Endothelial cell (in vitro differentiated cells): ENCODE data around the gene ZNF365. TPM values are rescaled to one million over a fixed set of nuclear protein-coding genes. Genes with fewer than 3 reads are reported as not detected.
"Not testable (repeated sequence)": the region's sequence is repeated elsewhere in the genome, so short reads cannot be mapped to it uniquely, and the experiment has no call there.

ENCODE experiments used
- DNase-seq: peaks from one replicate; pipeline ENCODE4 v3.0.0; 2021; ENCODE audit warnings: low spot score
- H3K27ac Mint-ChIP-seq: one replicate; pipeline ENCODE4 v1.8.0; 2021; ENCODE audit warnings: mixed read lengths, inconsistent platforms; ENCODE audit not compliant: unreplicated experiment
- H3K27me3 Mint-ChIP-seq: one replicate; pipeline ENCODE4 v1.8.0; 2021; ENCODE audit warnings: mild to moderate bottlenecking, moderate library complexity, mixed read lengths, inconsistent platforms; ENCODE audit not compliant: unreplicated experiment
- H3K36me3 Mint-ChIP-seq: one replicate; pipeline ENCODE4 v1.8.0; 2021; ENCODE audit warnings: mild to moderate bottlenecking, low read depth, mixed read lengths, inconsistent platforms; ENCODE audit not compliant: unreplicated experiment
- H3K4me1 Mint-ChIP-seq: one replicate; pipeline ENCODE4 v1.8.0; 2021; ENCODE audit warnings: mild to moderate bottlenecking, mixed read lengths, inconsistent platforms; ENCODE audit not compliant: unreplicated experiment
- H3K4me3 Mint-ChIP-seq: one replicate; pipeline ENCODE4 v1.8.0; 2021; ENCODE audit warnings: mild to moderate bottlenecking, mixed read lengths, inconsistent platforms; ENCODE audit not compliant: unreplicated experiment
- H3K9me3 Mint-ChIP-seq: one replicate; pipeline ENCODE4 v1.8.0; 2021; ENCODE audit warnings: mixed read lengths, inconsistent platforms; ENCODE audit not compliant: unreplicated experiment
- CTCF ChIP-seq: fragments of 200-600 bp; sonication (generic); IDR thresholded peaks from one replicate; pipeline ENCODE4 v1.5.0; 2021; ENCODE audit warnings: antibody characterized with exemption; ENCODE audit not compliant: unreplicated experiment
- total RNA-seq: library from RNA; stranded (reverse); fragmentation: NEBNext Ultra II Directional; extraction: Animal tissue kit (Norgen Biotek cat#: 25700); gene quantifications from one replicate; pipeline ENCODE4 v1.2.1, GENCODE V29; 2021; ENCODE audit not compliant: unreplicated experiment

The ZNF365 gene
- total RNA-seq, 1 donor from 2014 or later = not detected

DNA sequence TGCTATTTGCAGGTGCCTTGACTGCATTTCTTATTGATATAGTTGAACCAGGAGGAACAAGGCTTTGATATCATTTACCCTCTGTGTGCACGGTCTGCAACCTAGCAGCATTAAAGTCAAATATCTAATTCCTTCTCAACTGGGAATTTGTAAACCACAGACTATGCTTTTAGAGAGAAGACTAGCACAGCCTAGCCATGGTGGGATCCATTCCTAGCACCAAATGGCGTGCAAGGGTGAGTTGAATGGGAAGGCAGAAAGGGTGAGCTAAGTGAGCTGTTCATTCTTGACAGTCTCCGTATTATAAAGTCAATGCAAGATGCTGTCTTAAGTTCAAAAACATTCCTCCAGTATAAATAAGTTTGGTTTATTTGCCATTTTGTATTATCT is 2.9 kb downstream of the ZNF365 start:
- DNase-seq = no peak
- peaks cover 3% of the 10 kb centered on the region for H3K27me3 Mint-ChIP-seq
- peaks cover 5% of the 10 kb centered on the region for H3K4me1 Mint-ChIP-seq
- H3K27ac Mint-ChIP-seq = no peak overlapping the region
- H3K36me3 Mint-ChIP-seq = no peaks in the 10 kb centered on the region
- no peak for TF ChIP-seq CTCF
- no peak overlapping the region for H3K4me3 Mint-ChIP-seq
- H3K9me3 Mint-ChIP-seq = no peaks in the 10 kb centered on the region

DNA sequence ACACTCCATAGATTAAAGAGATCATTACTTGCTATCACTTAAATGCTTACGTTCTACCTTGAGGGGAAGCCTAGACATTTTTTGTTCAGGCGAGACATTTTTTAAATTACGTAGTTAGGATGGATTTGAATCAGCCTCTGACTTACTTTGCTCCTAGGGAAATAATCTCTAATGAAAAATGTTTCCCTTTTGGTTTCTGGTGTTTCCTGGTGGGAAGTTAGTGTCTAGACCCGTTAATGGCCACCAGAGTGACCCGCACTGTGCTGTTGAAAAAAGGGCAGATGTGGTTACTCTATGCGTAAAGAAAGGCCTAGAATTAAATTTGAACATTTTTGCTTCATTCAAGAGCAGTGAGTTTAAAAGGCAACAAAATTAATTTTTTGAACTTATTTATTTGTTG is 3.8 kb downstream of the ZNF365 start:
- TF ChIP-seq CTCF = no peak
- no peak for DNase-seq
- Mint-ChIP-seq H3K27me3 (peaks cover 3% of the 10 kb centered on the region), H3K4me1 (peaks cover 5% of the 10 kb centered on the region), H3K27ac (no peak overlapping the region), H3K36me3 (no peaks in the 10 kb centered on the region), H3K4me3 (no peak overlapping the region), H3K9me3 (no peaks in the 10 kb centered on the region)

DNA sequence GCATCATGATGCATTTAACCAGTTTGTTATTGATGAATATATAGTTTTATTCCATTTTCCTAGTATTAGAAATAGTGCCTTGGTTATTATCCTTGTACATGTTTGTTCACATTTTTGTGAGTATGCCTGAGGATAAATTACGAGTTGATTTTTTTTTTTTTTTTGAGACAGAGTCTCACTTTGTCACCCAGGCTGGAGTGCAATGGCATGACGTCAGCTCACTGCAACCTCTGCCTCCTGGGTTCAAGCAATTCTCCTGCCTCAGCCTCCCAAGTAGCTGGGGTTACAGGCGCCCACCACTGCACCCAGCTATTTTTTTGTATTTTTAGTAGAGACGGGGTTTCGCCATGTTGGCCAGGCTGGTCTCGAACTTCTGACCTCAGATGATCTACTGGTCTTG is 4.7 kb downstream of the ZNF365 start:
- not testable (repeated sequence) for H3K9me3 Mint-ChIP-seq, H3K27ac Mint-ChIP-seq, H3K4me3 Mint-ChIP-seq, DNase-seq, H3K4me1 Mint-ChIP-seq, H3K36me3 Mint-ChIP-seq, H3K27me3 Mint-ChIP-seq

- H3K4me1 Mint-ChIP-seq = peaks cover 5% of the 10 kb centered on the region
- no peak for TF ChIP-seq CTCF
- no peaks in the 10 kb centered on the region for H3K36me3 Mint-ChIP-seq
- no peak overlapping the region for H3K27ac Mint-ChIP-seq
- DNase-seq = no peak
- no peaks in the 10 kb centered on the region for H3K9me3 Mint-ChIP-seq
- H3K27me3 Mint-ChIP-seq = peaks cover 3% of the 10 kb centered on the region
- no peak overlapping the region for H3K4me3 Mint-ChIP-seq
These were observed 5.2 kb downstream of the ZNF365 start for GRCh38 chr10:62379394-62379793.

GRCh38 chr10:62380016-62380415 is 5.8 kb downstream of the ZNF365 start:
- Mint-ChIP-seq H3K9me3 (no peaks in the 10 kb centered on the region), H3K27ac (no peak overlapping the region), H3K36me3 (no peaks in the 10 kb centered on the region), H3K27me3 (peaks cover 3% of the 10 kb centered on the region), H3K4me1 (peaks cover 1% of the 10 kb centered on the region), H3K4me3 (no peak overlapping the region)
- DNase-seq = no peak
- TF ChIP-seq CTCF = no peak
